ENCODE results near the gene TRIM27.

DNA sequence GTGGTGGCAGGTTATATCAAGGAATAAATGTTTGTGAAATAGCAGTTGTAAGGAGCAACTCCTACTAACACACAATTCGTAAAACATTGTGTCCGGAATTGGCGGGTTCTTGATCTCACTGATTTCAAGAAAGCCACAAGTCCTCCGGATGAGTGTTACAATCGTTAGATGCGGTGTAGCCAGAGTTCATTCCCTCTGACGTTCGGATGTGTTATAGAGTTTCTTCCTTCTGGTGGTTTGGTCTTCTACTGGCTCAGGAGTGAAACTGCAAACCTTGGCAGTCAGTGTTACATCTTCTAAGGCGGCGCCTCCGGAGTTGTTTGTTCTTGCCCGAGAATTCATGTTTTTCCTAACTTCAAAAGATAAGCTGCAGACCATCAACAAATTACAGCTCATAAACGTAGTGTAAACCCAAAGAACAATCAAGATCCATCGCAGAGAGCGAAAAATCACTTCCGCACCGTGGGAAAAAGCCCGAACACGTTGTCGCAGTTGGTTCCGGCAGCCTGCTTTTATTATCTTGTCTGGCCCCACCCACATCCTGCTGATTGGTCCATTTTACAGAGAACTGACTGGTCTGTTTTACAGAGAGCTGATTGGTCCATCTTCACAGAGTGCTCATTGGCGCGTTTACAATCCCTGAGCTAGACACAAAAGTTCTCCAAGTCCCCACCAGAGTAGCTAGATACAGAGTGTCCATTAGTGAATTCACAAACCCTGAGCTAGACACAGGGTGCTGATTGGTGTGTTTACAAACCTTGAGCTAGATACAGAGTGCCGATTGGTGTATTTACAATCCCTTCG lies 58.2 kb downstream of the TRIM27 start:
- TF ChIP-seq, protein P1, sequence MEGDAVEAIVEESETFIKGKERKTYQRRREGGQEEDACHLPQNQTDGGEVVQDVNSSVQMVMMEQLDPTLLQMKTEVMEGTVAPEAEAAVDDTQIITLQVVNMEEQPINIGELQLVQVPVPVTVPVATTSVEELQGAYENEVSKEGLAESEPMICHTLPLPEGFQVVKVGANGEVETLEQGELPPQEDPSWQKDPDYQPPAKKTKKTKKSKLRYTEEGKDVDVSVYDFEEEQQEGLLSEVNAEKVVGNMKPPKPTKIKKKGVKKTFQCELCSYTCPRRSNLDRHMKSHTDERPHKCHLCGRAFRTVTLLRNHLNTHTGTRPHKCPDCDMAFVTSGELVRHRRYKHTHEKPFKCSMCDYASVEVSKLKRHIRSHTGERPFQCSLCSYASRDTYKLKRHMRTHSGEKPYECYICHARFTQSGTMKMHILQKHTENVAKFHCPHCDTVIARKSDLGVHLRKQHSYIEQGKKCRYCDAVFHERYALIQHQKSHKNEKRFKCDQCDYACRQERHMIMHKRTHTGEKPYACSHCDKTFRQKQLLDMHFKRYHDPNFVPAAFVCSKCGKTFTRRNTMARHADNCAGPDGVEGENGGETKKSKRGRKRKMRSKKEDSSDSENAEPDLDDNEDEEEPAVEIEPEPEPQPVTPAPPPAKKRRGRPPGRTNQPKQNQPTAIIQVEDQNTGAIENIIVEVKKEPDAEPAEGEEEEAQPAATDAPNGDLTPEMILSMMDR (IDR thresholded peaks at IDR 0.05) = no peak
- TF ChIP-seq POLR2AphosphoS5 (IDR thresholded peaks at IDR 0.05) (no peak), POLR2A (IDR thresholded peaks at IDR 0.05) (no peak)
